ELR (cell line): ENCODE measurements around the gene CYP2W1.
"Not testable (repeated sequence)": the region's sequence is repeated elsewhere in the genome, so short reads cannot be mapped to it uniquely, and the experiment has no call there.

ENCODE experiments used
- DNase-seq: peaks from one replicate; pipeline ENCODE4 v3.0.0-alpha.2; 2015; ENCODE audit warnings: low read depth

The CYP2W1 gene

GRCh38 chr7:997404-998395 is 14.7 kb downstream of the CYP2W1 start:
- DNase-seq, result no peak

DNA sequence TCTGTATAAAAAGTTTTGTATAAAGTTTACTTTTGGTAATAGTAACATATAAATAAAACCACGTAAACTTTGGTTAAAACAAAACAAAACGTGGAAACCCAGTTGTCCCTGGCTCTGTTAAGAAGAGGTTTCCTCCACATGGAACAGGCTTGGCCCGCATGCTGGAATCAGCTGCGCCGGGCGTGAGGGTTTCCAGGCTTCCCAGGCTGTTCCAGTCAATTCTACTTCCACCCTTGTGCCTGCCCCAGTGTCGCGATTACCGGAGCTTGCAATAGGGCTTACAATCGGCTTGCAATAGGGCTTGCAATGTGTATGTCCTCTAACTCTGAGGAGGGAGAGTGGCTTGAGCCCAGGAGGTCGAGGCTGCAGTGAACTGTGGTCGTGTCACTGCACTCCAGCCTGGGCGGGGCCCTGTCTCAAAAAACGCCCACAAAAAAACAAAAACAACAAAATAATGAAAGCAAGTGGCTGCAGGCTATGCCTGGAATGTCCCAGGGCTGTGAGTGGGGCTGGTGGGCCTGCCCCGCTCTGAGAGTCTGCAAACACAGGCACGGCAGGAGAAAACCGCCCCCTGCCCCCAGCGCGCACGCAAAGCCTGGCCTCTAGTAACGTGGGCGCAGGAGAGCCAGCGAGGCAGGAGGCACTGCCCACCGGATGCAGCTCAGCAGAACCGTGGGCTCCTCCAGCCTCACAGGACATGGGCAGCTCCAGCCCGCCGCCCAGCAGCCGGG is 16.3 kb downstream of the CYP2W1 start:
- DNase-seq, result no peak

DNA sequence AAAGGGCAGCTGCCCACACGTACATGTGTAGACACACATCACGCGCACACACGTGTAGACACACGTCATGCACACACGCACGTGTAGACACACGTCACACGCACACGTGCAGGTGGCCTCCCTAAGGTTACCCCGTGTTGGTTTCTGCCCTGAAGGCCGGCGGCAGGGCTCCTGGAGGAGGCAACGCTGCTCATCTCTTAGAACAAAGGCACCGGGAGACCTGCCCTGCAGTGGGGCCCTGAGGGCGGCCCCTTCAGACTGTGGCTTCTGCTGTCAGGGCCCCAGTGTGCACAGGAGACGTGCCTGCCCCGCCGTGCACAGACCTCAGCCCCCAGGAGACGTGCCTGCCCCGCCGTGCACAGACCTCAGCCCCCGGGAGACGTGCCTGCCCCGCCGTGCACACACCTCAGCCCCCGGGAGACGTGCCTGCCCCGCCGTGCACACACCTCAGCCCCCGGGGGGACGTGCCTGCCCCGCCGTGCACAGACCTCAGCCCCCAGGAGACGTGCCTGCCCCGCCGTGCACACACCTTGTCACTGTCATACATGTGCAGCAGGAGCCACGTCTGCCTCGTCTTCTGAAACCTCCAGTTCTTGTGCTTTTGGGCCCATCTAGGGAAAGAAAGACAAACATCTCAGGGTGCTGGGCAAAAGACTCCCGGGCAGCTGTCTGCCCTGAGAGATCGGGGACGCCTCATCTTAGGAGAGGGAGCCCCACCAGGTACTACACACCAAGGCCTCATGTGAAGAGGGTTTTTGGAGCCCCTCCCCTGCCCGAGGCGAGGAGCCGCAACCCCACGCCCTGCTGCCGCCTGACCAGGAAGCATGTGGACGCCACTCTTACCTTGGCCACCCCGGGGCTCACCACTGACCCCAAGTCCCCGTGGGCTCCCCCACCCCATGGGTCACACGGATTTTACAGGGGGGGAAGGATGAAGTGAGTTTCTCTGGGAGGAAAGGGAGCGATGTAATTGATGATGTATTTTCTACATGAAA is 17.3 kb downstream of the CYP2W1 start:
- DNase-seq, result no peak

GRCh38 chr7:1001069-1001770 is 18.2 kb downstream of the CYP2W1 start:
- peak; percentile 33 for DNase-seq

DNA sequence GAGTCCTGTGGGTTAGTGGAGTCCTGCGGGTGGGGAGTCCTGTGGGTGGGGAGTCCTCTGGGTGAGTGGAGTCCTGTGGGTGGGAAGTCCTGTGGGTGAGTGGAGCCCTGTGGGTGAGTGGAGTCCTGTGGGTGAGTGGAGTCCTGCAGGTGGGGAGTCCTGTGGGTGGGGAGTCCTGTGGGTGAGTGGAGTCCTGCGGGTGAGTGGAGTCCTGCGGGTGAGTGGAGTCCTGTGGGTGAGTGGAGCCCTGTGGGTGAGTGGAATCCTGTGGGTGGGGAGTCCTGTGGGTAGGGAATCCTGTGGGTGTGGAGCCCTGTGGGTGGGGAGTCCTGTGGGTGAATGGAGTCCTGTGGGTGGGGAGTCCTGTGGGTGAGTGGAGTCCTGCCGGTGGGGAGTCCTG is 19.0 kb downstream of the CYP2W1 start:
- DNase-seq, result not testable (repeated sequence)

GRCh38 chr7:1002445-1002844 is 19.5 kb downstream of the CYP2W1 start:
- DNase-seq, result not testable (repeated sequence)

GRCh38 chr7:1004018-1004852 is 21.3 kb downstream of the CYP2W1 start:
- DNase-seq, result no peak

- no peak for DNase-seq
These were observed 22.3 kb downstream of the CYP2W1 start for GRCh38 chr7:1005303-1005702.

- DNase-seq, result no peak
These were observed 24.9 kb downstream of the CYP2W1 start for GRCh38 chr7:1007901-1008300.

- DNase-seq, result no peak
These were observed 25.9 kb downstream of the CYP2W1 start for GRCh38 chr7:1008733-1009363.

- DNase-seq, result no peak
These were observed 26.8 kb downstream of the CYP2W1 start for GRCh38 chr7:1009747-1010146.

GRCh38 chr7:1010226-1010625 is 27.2 kb downstream of the CYP2W1 start:
- DNase-seq, result no peak

DNA sequence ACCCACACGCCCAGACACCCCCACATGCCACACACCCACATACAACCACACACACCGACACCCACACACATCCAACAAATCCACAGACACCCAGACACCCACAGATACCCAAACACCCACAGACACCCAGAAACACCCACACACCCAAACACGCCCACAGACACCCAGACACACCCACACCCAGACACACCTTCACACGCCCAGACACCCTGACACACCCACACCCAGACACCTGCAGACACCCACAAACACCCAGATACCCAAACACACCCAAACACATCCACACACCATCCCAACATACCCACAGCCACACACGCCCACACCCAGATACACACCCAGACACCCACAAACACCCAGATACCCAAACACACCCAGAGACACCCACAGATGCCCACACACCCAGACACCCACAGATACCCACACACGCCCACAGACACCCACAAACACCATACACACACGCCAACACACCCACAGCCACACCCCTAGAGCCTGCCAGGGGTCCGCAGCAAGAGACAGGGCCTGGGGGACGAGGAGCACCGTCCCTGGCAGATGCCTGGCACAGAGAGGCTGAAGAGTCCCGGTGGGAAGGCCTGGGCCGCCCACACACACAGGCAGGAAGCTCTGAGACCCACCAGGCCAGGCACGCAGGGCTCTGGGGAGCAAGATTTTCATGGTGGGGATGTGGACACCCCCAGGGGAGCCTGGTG is 28.5 kb downstream of the CYP2W1 start:
- DNase-seq, result no peak

DNA sequence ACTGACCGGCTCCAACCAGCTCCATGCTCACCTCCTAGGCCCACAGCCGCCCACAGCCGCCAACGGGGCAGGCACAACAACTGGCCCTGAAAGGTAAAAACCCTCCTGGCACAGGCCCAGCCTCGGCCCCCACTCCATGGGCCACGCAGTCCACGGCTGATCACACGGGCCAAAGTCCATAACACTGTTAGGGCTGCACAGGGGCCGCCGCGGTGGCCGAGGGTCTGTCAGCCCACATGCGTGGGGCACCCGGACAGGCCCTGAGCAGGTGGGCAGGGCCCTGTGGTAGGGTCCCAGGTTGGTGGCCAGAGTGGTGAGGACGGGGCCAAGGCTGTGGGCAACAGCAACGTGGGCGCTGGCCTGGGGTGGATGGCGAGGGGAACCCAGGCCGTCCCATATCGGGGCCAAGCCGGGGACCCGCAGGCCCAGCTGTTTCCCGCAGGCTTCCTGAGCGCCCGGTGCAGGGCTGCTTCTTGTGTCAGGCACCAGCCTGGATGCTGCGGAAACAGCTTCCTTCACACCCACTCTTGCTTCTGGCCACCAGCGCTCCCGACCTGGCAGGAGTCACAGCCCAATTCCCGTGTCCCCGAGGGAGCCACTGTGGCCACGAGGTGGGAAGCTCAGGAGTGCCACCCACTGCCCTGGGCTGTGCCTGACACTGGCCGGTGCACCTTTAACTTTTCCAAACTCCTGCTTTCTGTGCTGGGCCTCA is 29.2 kb downstream of the CYP2W1 start:
- DNase-seq, result no peak

DNA sequence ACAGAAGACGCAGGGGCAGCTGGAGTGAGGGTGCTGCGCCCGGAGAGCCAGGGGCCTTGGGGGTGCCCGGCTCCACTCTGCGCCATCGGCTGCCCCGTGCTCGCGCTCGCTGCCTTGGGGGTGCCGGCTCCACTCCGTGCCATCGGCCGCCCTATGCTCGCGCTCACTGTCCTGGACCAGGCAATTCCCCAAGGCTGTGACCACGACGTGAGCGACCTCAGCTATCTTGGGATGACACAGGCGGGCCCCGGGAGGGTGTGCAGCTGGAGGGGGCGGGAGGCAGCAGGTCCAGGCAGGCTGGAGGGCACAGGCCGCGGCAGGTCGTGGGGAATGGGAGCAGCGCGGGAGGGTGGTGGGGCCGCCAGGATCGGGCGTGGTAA is 29.7 kb downstream of the CYP2W1 start:
- no peak for DNase-seq

GRCh38 chr7:1013581-1013980 is 30.6 kb downstream of the CYP2W1 start:
- DNase-seq, result no peak

DNA sequence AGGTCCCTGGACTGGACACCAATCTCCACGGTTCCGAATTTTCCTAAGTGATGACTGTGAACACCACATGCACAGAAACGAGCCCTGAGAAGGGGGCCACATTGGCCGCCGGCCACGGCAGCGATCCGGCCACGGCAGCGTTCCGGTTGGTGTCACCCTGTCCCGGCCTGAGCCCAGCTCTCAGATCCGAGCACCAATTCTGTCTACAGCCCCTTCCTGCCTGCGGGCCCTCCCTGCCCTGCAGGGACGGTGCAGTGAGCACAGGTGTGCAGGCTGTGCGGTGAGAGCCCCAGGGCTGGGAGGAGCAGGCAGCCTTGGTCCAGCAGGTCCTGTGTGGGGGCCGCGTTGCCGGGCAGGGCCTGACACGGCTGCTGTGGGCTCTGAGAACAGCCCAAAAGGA is 31.7 kb downstream of the CYP2W1 start:
- DNase-seq, result no peak
